ENCODE results near the gene GLIPR1L2. TPM values are rescaled to one million over a fixed set of nuclear protein-coding genes. Genes with fewer than 3 reads are reported as not detected.

The GLIPR1L2 gene
- total and polyA plus RNA-seq, 2 experiments from 2014 or later = 0.08 TPM; not detected in 1

- H4K20me1 ChIP-seq (replicated peaks; ENCODE audit: insufficient read depth) = no peaks in the 10 kb centered on the region
- Mint-ChIP-seq H3K27me3 (ENCODE audit: insufficient read depth, low read depth, poor library complexity) (no peaks in the 10 kb centered on the region), H3K27ac (0 out of 2 replicates have a peak overlapping the region, but pooled peaks have one; percentile 43), H3K4me3 (no peak overlapping the region), H3K9me3 (no peaks in the 10 kb centered on the region), H3K4me1 (peaks cover 19% of the 10 kb centered on the region), H3K36me3 (ENCODE audit: low read depth) (no peaks in the 10 kb centered on the region)
- H3K4me3 ChIP-seq = no peak overlapping the region
- DNase-seq (ENCODE audit: low spot score) = no peak
- no peak overlapping the region for H3K27ac ChIP-seq (ENCODE audit: low read depth)
- no peak for ATAC-seq
- no peaks in the 10 kb centered on the region for H3K79me2 ChIP-seq (replicated peaks; ENCODE audit: insufficient read depth)
- H3K36me3 ChIP-seq (ENCODE audit: insufficient read depth) = no peaks in the 10 kb centered on the region
- no peaks in the 10 kb centered on the region for H3K27me3 ChIP-seq (ENCODE audit: insufficient read depth)
- H3K4me2 ChIP-seq = no peak overlapping the region
- TF ChIP-seq CREB1 (CRISPR knock-in tag; IDR thresholded peaks at IDR 0.05; ENCODE audit: low read depth) (no peak), ETS1 (IDR thresholded peaks at IDR 0.05) (no peak), EZH2 (IDR thresholded peaks at IDR 0.05; ENCODE audit: low read depth, unreplicated experiment) (no peak), EZH2phosphoT487 (IDR thresholded peaks at IDR 0.05; ENCODE audit: unreplicated experiment) (no peak), ZNF114 (CRISPR knock-in tag; IDR thresholded peaks at IDR 0.05) (no peak), CTCF (conservative IDR thresholded peaks at IDR 0.05; ENCODE audit: low read depth in 2 of 2) (no peak), JUNB (IDR thresholded peaks at IDR 0.05; ENCODE audit: unreplicated experiment) (no peak), REST (IDR thresholded peaks at IDR 0.05; ENCODE audit: unreplicated experiment) (no peak), ZNF331 (CRISPR knock-in tag; IDR thresholded peaks at IDR 0.05; ENCODE audit: low read depth) (no peak), STAT1 (IDR thresholded peaks at IDR 0.05; ENCODE audit: unreplicated experiment) (no peak), POLR2AphosphoS5 (IDR thresholded peaks at IDR 0.05; ENCODE audit: low read depth) (no peak), ZNF462 (CRISPR knock-in tag; IDR thresholded peaks at IDR 0.05) (no peak), NANOG (IDR thresholded peaks at IDR 0.05; ENCODE audit: borderline replicate concordance) (no peak)
- H2AFZ ChIP-seq = peak overlapping the region; percentile 75; the same call in 1 of the 2 replicates
- no peaks in the 10 kb centered on the region for H3F3A ChIP-seq (replicated peaks; ENCODE audit: low read depth)
- peaks cover 11% of the 10 kb centered on the region for H3K4me1 ChIP-seq (ENCODE audit: insufficient read depth)
- H3K9me2 ChIP-seq (ENCODE audit: insufficient read depth) = no peaks in the 10 kb centered on the region
These were observed 89.1 kb downstream of the GLIPR1L2 start for GRCh38 chr12:75479963-75480461.

Measured in GM23338 (cell line).